Kidney (tissue), 14 donors: ENCODE measurements around the gene HS3ST6. TPM values are rescaled to one million over a fixed set of nuclear protein-coding genes. Genes with fewer than 3 reads are reported as not detected.

Source experiments
- DNase-seq, 5 donors: peaks; one replicate each; pipeline ENCODE4 v3.0.0-alpha.2; 2013 to 2020
- FAIRE-seq: peaks from 2 replicates; lab custom pipeline; 2012; peaks lifted over from hg19 to GRCh38; lab: Jason Lieb, UNC
- H3K27ac ChIP-seq, 2 donors: one replicate each; pipeline ENCODE4 v1.7.0; 2013; ENCODE audit warnings: low read depth in 2 of 2, low read length in 2 of 2, inconsistent platforms in 1 of 2
- H3K27me3 ChIP-seq: one replicate; pipeline ENCODE4 v1.7.1; 2013; ENCODE audit warnings: low read length, inconsistent platforms; ENCODE audit not compliant: control insufficient read depth, insufficient read depth
- H3K36me3 ChIP-seq, 3 donors: one replicate each; pipeline versions ENCODE4 v1.7.0 to v1.7.1; 2013; ENCODE audit warnings: low read length in 3 of 3, control low read depth in 1 of 3, inconsistent platforms in 1 of 3; ENCODE audit not compliant: insufficient read depth in 3 of 3, control insufficient read depth in 2 of 3
- H3K4me1 ChIP-seq, 3 donors: one replicate each; pipeline versions ENCODE4 v1.7.0 to v1.7.1; 2013; ENCODE audit warnings: low read length in 3 of 3, inconsistent platforms in 1 of 3, low read depth in 1 of 3; ENCODE audit not compliant: control insufficient read depth in 2 of 3, insufficient read depth in 2 of 3
- H3K4me3 ChIP-seq, 3 donors: one replicate each; pipeline versions ENCODE4 v1.7.0 to v1.8.1; 2013; ENCODE audit warnings: low read length in 3 of 3, control low read depth in 1 of 3, inconsistent platforms in 1 of 3
- H3K9ac ChIP-seq, 3 donors: one replicate each; pipeline versions ENCODE4 v1.7.0 to v1.7.1; 2013; ENCODE audit warnings: low read length in 3 of 3, control low read depth in 1 of 3, inconsistent platforms in 1 of 3
- H3K9me3 ChIP-seq, 3 donors: one replicate each; pipeline versions ENCODE4 v1.7.0 to v1.7.1; 2013; ENCODE audit warnings: low read length in 3 of 3, control low read depth in 1 of 3, inconsistent platforms in 1 of 3; ENCODE audit not compliant: control insufficient read depth in 2 of 3, insufficient read depth in 1 of 3
- CTCF ChIP-seq: IDR thresholded peaks from 3 replicates; pipeline ENCODE4 v1.5.1; 2012; ENCODE audit warnings: mild to moderate bottlenecking, moderate library complexity, borderline replicate concordance; ENCODE audit not compliant: insufficient read depth; ENCODE audit errors: extremely low read depth
- intact Hi-C: fragments of 100-400 bp; cut with DNase I; formaldehyde crosslinking; loops from one replicate; pipeline ENCODE4 v1.11.1; 2022
- polyA plus RNA-seq: library from polyadenylated mRNA; stranded (reverse); fragments of 350-450 nt; fragmentation: Illumina TruSeq; extraction: RNeasy Lipid Tissue Mini Kit (QIAGEN cat#74804); gene quantifications from one replicate; pipeline ENCODE4 v1.2.3, GENCODE V29; 2014; ENCODE audit warnings: low read depth, low replicate concordance; ENCODE audit not compliant: insufficient read depth
- total RNA-seq: library from RNA; stranded (reverse); fragmentation: NEBNext Ultra II Directional; extraction: Animal tissue kit (Norgen Biotek cat#: 25700); gene quantifications from one replicate; pipeline ENCODE4 v1.2.1, GENCODE V29; 2021
- donor health status: control.
- donor health status: control.
- donor health status: control.
- donor health status: control.
- donor health status: control.
- donor health status: DM: yes; HTN: yes; CAD: no.
- donor health status: Normal renal cell carcinoma (clear cell type).

HS3ST6 gene
- total and polyA plus RNA-seq, 2 donors from 2014 or later = 0.19 to 0.73 TPM

GRCh38 chr16:1926271-1926670 lies 8.1 kb upstream of the HS3ST6 start:
- intact Hi-C loops = loop anchor here (10.0 kb wide), 1 partner anchor 71 kb away; no protein-coding TSS in a partner anchor
- no peak for FAIRE-seq
- no peaks in the 10 kb centered on the region for H3K36me3 ChIP-seq

GRCh38 chr16:1924095-1924494 lies 5.9 kb upstream of the HS3ST6 start:
- H3K36me3 ChIP-seq = no peaks in the 10 kb centered on the region
- DNase-seq = no peak
- no peak for TF ChIP-seq CTCF
- H3K4me3 ChIP-seq = no peak overlapping the region
- H3K27me3 ChIP-seq = peaks cover 24% of the 10 kb centered on the region
- H3K27ac ChIP-seq = no peak overlapping the region
- H3K9ac ChIP-seq = no peak overlapping the region
- no peaks in the 10 kb centered on the region for H3K9me3 ChIP-seq
- intact Hi-C loops = loop anchor here (10.0 kb wide), 1 partner anchor 69 kb away; no protein-coding TSS in a partner anchor
- no peak for FAIRE-seq
- H3K4me1 ChIP-seq = no peaks in the 10 kb centered on the region

More at GRCh38 chr16:1926271-1926670, 8.1 kb upstream of the HS3ST6 start:
- no peaks in the 10 kb centered on the region for H3K4me1 ChIP-seq
- H3K27me3 ChIP-seq = peaks cover 7% of the 10 kb centered on the region
- no peak overlapping the region for H3K27ac ChIP-seq
- H3K9me3 ChIP-seq = no peaks in the 10 kb centered on the region
- no peak for TF ChIP-seq CTCF
- peak in 3 of 5 donors; percentile 57 to 76 (median 71) for DNase-seq
- no peak overlapping the region for H3K9ac ChIP-seq
- H3K4me3 ChIP-seq = no peak overlapping the region

GRCh38 chr16:1923299-1924034 lies 5.3 kb upstream of the HS3ST6 start:
- Histone ChIP-seq H3K27ac (no peak overlapping the region), H3K4me1 (no peaks in the 10 kb centered on the region), H3K4me3 (no peak overlapping the region), H3K9me3 (no peaks in the 10 kb centered on the region), H3K36me3 (no peaks in the 10 kb centered on the region), H3K27me3 (peaks cover 28% of the 10 kb centered on the region), H3K9ac (no peak overlapping the region)
- FAIRE-seq (no peak), DNase-seq (peak in 4 of 5 donors; percentile 72 to 82 (median 78))
- intact Hi-C loops = loop anchor here (10.0 kb wide), 1 partner anchor 69 kb away; no protein-coding TSS in a partner anchor
- TF ChIP-seq CTCF = no peak
